ENCODE results near the gene TLR4. TPM values are rescaled to one million over a fixed set of nuclear protein-coding genes. Genes with fewer than 3 reads are reported as not detected.
A peak's percentile ranks its signal among the peaks of the same experiment; 100 is the strongest.

Gene TLR4
- polyA plus RNA-seq, 6 donors from 2014 or later, result 0.68 to 3.3 (median 1.8) TPM

GRCh38 chr9:117739206-117739605 lies 35.0 kb downstream of the TLR4 start:
- no peak for ATAC-seq (ENCODE audit: low read depth in 2 of 2)
- Mint-ChIP-seq H3K27me3 (peaks cover 27 to 31% (median 27%) of the 10 kb centered on the region in 3 donors), H3K27ac (no peak overlapping the region), H3K36me3 (no peaks in the 10 kb centered on the region), H3K4me1 (peaks cover 0 to 4% (median 3%) of the 10 kb centered on the region in 3 donors), H3K9me3 (no peaks in the 10 kb centered on the region), H3K4me3 (no peak overlapping the region)
- no peak for DNase-seq

- H3K4me3 Mint-ChIP-seq, result no peak overlapping the region
- peaks cover 31 to 37% (median 32%) of the 10 kb centered on the region in 3 donors for H3K27me3 Mint-ChIP-seq
- H3K4me1 Mint-ChIP-seq, result peaks cover 4 to 10% (median 8%) of the 10 kb centered on the region in 3 donors
- no peak for DNase-seq
- no peak for ATAC-seq (ENCODE audit: low read depth in 2 of 2)
- no peak overlapping the region for H3K27ac Mint-ChIP-seq
- peaks cover 0 to 2% (median 0%) of the 10 kb centered on the region in 7 donors for H3K9me3 Mint-ChIP-seq
- H3K36me3 Mint-ChIP-seq, result no peaks in the 10 kb centered on the region
These were observed 35.6 kb downstream of the TLR4 start for GRCh38 chr9:117739624-117740347.

- peaks cover 0 to 10% (median 5%) of the 10 kb centered on the region in 7 donors for H3K9me3 Mint-ChIP-seq
- ATAC-seq (ENCODE audit: low read depth in 2 of 2), result no peak
- H3K4me3 Mint-ChIP-seq, result no peak overlapping the region
- H3K36me3 Mint-ChIP-seq, result no peaks in the 10 kb centered on the region
- peaks cover 4 to 12% (median 11%) of the 10 kb centered on the region in 3 donors for H3K4me1 Mint-ChIP-seq
- H3K27me3 Mint-ChIP-seq, result peaks cover 48 to 54% (median 54%) of the 10 kb centered on the region in 3 donors
- no peak for DNase-seq
- no peak overlapping the region for H3K27ac Mint-ChIP-seq
These were observed 37.9 kb downstream of the TLR4 start for GRCh38 chr9:117742131-117742530.

- peaks cover 64 to 67% (median 64%) of the 10 kb centered on the region in 3 donors for H3K27me3 Mint-ChIP-seq
- H3K4me3 Mint-ChIP-seq, result peak overlapping the region in 2 of 8 donors; percentile 16 to 22
- peaks cover 4 to 17% (median 11%) of the 10 kb centered on the region in 3 donors for H3K4me1 Mint-ChIP-seq
- ATAC-seq (ENCODE audit: low read depth in 2 of 2) (no peak), DNase-seq (no peak)
- H3K9me3 Mint-ChIP-seq, result peaks cover 0 to 10% (median 5%) of the 10 kb centered on the region in 7 donors
- H3K36me3 Mint-ChIP-seq, result no peaks in the 10 kb centered on the region
- no peak overlapping the region for H3K27ac Mint-ChIP-seq
These were observed 40.2 kb downstream of the TLR4 start for GRCh38 chr9:117744369-117744768.

GRCh38 chr9:117744856-117745389 lies 40.7 kb downstream of the TLR4 start:
- Mint-ChIP-seq H3K36me3 (no peaks in the 10 kb centered on the region), H3K4me3 (peak overlapping the region in 5 of 8 donors; percentile 16 to 83 (median 64)), H3K27me3 (peaks cover 64 to 68% (median 67%) of the 10 kb centered on the region in 3 donors), H3K4me1 (peaks cover 4 to 17% (median 11%) of the 10 kb centered on the region in 3 donors), H3K27ac (peak overlapping the region in 3 of 6 donors; percentile 49 to 68 (median 57)), H3K9me3 (peaks cover 0 to 10% (median 5%) of the 10 kb centered on the region in 7 donors)
- ATAC-seq (ENCODE audit: low read depth in 2 of 2) (no peak), DNase-seq (no peak)

GRCh38 chr9:117745598-117745997 lies 41.4 kb downstream of the TLR4 start:
- Mint-ChIP-seq H3K4me1 (peaks cover 4 to 17% (median 11%) of the 10 kb centered on the region in 3 donors), H3K27me3 (peaks cover 69 to 75% (median 73%) of the 10 kb centered on the region in 3 donors), H3K4me3 (peak overlapping the region in 1 of 8 donors; percentile 9)

GRCh38 chr9:117746263-117746662 lies 42.1 kb downstream of the TLR4 start:
- H3K27ac Mint-ChIP-seq, result no peak overlapping the region
- H3K4me1 Mint-ChIP-seq, result peaks cover 4 to 17% (median 11%) of the 10 kb centered on the region in 3 donors
- H3K4me3 Mint-ChIP-seq, result no peak overlapping the region
- peaks cover 0 to 10% (median 5%) of the 10 kb centered on the region in 7 donors for H3K9me3 Mint-ChIP-seq
- DNase-seq, result no peak
- peaks cover 70 to 75% (median 73%) of the 10 kb centered on the region in 3 donors for H3K27me3 Mint-ChIP-seq
- ATAC-seq (ENCODE audit: low read depth in 2 of 2), result no peak
- H3K36me3 Mint-ChIP-seq, result no peaks in the 10 kb centered on the region

More at GRCh38 chr9:117745598-117745997, 41.4 kb downstream of the TLR4 start:
- Mint-ChIP-seq H3K9me3 (peaks cover 0 to 10% (median 5%) of the 10 kb centered on the region in 7 donors), H3K36me3 (no peaks in the 10 kb centered on the region), H3K27ac (no peak overlapping the region)
- DNase-seq (no peak), ATAC-seq (ENCODE audit: low read depth in 2 of 2) (no peak)

GRCh38 chr9:117747386-117747970 lies 43.3 kb downstream of the TLR4 start:
- H3K27ac Mint-ChIP-seq, result no peak overlapping the region
- no peak overlapping the region for H3K4me3 Mint-ChIP-seq
- no peak for DNase-seq
- ATAC-seq (ENCODE audit: low read depth in 2 of 2), result no peak
- peaks cover 4 to 17% (median 11%) of the 10 kb centered on the region in 3 donors for H3K4me1 Mint-ChIP-seq
- peaks cover 0 to 10% (median 5%) of the 10 kb centered on the region in 7 donors for H3K9me3 Mint-ChIP-seq
- H3K27me3 Mint-ChIP-seq, result peaks cover 66 to 72% (median 68%) of the 10 kb centered on the region in 3 donors
- no peaks in the 10 kb centered on the region for H3K36me3 Mint-ChIP-seq

GRCh38 chr9:117750401-117750800 lies 46.2 kb downstream of the TLR4 start:
- no peak overlapping the region for H3K27ac Mint-ChIP-seq
- H3K9me3 Mint-ChIP-seq, result peaks cover 0 to 6% (median 5%) of the 10 kb centered on the region in 7 donors
- no peak for DNase-seq
- H3K36me3 Mint-ChIP-seq, result peaks cover 0 to 9% of the 10 kb centered on the region in 2 donors
- no peak overlapping the region for H3K4me3 Mint-ChIP-seq
- peaks cover 0 to 5% (median 0%) of the 10 kb centered on the region in 3 donors for H3K4me1 Mint-ChIP-seq
- no peak for ATAC-seq (ENCODE audit: low read depth in 2 of 2)
- H3K27me3 Mint-ChIP-seq, result peaks cover 62 to 73% (median 66%) of the 10 kb centered on the region in 3 donors

- DNase-seq (no peak), ATAC-seq (ENCODE audit: low read depth in 2 of 2) (no peak)
- no peak overlapping the region for H3K4me3 Mint-ChIP-seq
- peaks cover 46 to 52% (median 50%) of the 10 kb centered on the region in 3 donors for H3K27me3 Mint-ChIP-seq
- H3K36me3 Mint-ChIP-seq, result peaks cover 0 to 9% of the 10 kb centered on the region in 2 donors
- H3K4me1 Mint-ChIP-seq, result peaks cover 0 to 5% (median 0%) of the 10 kb centered on the region in 3 donors
- peaks cover 0 to 6% (median 0%) of the 10 kb centered on the region in 7 donors for H3K9me3 Mint-ChIP-seq
- H3K27ac Mint-ChIP-seq, result no peak overlapping the region
These were observed 48.7 kb downstream of the TLR4 start for GRCh38 chr9:117752894-117753293.

GRCh38 chr9:117757561-117758190 lies 53.5 kb downstream of the TLR4 start:
- Mint-ChIP-seq H3K4me1 (no peaks in the 10 kb centered on the region), H3K4me3 (no peak overlapping the region), H3K36me3 (peaks cover 0 to 9% of the 10 kb centered on the region in 2 donors), H3K27me3 (peaks cover 31 to 34% (median 33%) of the 10 kb centered on the region in 3 donors), H3K9me3 (peaks cover 0 to 6% (median 0%) of the 10 kb centered on the region in 7 donors), H3K27ac (no peak overlapping the region)
- DNase-seq (no peak), ATAC-seq (ENCODE audit: low read depth in 2 of 2) (no peak)

GRCh38 chr9:117763314-117763713 lies 59.1 kb downstream of the TLR4 start:
- no peak overlapping the region for H3K4me3 Mint-ChIP-seq
- DNase-seq, result no peak
- ATAC-seq (ENCODE audit: low read depth in 2 of 2), result no peak
- no peaks in the 10 kb centered on the region for H3K36me3 Mint-ChIP-seq
- H3K27ac Mint-ChIP-seq, result peak overlapping the region in 1 of 6 donors; percentile 33
- no peaks in the 10 kb centered on the region for H3K9me3 Mint-ChIP-seq
- peaks cover 24 to 36% (median 31%) of the 10 kb centered on the region in 3 donors for H3K27me3 Mint-ChIP-seq
- H3K4me1 Mint-ChIP-seq, result no peaks in the 10 kb centered on the region
